NCI-H146 (cell line): Measurements from ENCODE around the gene MYBPH.
A peak's percentile ranks its signal among the peaks of the same experiment; 100 is the strongest.

Source experiments
- DNase-seq: peaks from one replicate; lab custom pipeline; 2025; lab: John Stamatoyannopoulos, UW

MYBPH gene

DNA sequence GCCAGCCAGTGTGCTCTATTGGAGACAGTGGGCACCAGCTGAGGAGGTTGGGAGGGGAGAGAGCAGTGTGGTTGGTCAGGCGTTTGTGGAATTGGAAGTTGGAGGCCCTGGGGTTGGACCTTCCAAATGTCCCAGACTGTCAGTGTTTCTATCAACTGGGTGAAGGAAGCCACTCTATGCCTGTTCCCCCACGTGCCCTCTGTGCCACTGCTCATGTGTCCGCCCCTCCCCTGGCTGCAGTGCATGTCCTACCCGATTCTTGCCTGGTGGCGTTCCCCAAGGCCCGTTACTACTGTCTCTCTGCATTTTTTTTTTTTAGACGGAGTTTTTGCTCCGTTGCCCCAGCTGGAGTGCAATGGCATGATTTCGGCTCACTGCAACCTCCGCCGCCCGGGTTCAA lies 27.0 kb downstream of the MYBPH start:
- no peak for DNase-seq

DNA sequence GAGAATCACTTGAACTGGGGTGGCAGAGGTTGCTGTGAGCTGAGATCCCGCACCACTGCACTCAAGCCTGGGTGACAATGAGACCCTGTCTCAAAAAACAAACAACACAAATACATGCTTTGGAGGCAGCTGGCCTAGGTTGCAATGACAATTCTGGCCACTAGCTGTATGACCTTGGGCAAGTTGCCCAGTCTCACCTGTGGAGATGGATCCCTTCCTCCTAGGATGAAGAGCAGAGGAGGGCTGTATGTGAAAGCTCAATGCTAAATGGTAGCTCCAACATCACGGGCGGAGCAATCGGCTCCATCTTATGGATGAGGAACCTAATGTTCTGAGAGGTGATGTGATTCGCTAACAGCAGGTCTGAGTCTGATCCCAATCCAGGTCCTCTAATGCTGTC lies 27.5 kb downstream of the MYBPH start:
- peak; percentile 53 for DNase-seq

DNA sequence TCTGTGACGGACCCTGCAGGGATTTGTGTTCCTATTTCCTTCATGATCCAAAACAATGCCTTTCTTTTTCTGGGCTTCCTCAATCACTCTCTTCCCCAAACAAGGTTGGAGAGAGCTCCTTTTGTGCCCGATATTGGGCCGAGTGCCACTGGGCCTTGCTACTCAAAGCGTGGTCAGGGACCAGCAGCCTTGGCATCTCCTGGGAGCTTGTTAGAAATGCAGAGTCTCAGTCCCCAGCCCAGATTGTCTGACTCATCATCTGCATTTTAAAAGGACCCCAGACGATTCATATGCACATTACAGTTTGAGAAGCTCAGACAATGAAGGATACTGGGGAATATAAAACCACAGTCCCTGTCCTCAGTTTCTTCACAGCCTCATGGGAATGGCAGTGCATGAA lies 28.2 kb downstream of the MYBPH start:
- DNase-seq: no peak

DNA sequence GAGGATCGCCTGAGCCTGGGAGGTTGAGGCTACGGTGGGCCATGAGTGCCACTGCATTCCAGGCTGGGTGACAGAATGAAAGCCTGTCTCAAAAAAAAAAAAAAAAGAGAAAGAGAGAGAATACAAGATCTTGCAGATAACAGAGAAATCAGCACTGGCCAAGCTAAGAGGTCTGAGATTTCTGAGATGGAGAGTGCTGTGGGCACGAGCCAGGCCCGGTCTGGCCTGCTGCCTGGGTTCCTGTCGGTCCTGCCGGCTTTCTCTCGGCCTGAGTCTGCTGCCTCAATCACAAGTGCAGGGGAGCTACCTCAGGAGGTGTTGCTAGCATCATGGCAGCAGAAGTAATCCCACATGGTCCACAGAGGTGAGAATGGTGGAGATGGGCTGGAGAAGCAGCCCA lies 29.1 kb downstream of the MYBPH start:
- DNase-seq: no peak

DNA sequence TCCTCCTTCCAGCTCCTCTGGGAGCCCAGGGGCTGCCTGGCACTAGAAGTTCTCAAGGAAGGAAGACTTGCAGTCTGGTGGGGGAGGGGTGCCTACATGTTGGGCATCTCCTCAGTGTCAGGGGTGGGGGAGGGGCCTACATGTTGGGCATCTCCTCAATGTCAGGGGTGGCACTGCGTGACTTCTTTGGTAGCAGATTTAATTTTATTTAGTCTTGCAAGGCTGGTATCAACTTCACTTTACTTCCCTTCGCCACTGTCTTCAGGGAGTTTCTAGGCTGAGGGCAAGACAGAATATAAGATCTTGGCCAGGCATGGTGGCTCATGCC lies 29.6 kb downstream of the MYBPH start:
- DNase-seq: no peak

DNA sequence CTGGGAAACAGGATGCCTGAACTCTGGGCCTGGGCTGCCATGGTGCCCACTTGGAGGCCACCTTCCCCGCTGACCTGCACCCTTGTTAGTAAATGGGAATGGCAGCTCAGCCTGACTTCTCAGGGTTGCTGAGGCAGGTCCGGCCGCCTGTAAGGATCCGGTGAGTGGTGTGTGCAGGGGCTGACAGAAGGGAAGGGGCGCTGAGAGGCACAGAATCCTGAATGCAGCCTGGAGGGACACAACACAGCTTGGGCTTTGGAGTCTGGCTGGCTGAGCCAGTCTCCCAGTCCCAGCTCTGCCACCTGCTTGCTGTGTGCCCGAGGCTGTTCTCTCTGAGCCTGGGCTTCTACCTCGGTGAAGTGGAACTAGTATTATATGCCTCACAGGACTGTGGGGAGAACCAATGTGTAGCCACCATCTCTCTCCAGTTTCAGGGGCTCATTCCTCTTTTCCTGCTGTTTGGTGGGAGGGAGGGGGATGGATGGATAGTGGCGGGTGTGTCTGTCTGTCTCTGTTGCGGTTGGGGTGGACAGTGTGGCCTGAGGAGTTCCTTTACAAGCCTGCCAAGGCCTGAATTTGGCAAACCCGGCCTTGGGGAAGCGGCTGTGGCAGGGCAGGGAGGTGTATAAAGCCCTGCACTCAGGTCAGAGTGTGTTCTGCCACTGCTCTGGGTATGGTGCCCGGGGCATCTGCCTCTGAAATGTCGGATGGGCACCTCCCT lies 30.1 kb downstream of the MYBPH start:
- no peak for DNase-seq

DNA sequence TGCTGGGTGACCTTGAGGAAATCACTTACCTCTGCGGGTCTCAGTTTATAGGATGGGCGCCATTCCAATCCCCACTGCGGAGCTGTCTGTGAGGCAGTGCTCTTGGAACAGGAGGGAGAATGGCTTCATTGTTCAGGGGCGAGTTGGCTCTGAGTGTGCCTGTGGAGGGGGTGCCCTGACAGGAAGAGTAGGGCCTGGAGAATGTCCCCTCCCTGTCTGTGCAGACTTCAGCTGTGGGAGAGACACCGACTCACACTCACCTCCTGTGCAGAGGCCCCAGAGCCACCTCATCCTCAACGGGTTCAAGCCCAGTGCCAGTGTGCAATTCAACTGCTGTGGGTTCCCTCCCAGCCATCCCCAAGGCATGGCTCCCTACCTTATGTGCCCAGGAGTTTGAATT lies 31.0 kb downstream of the MYBPH start:
- DNase-seq: no peak

DNA sequence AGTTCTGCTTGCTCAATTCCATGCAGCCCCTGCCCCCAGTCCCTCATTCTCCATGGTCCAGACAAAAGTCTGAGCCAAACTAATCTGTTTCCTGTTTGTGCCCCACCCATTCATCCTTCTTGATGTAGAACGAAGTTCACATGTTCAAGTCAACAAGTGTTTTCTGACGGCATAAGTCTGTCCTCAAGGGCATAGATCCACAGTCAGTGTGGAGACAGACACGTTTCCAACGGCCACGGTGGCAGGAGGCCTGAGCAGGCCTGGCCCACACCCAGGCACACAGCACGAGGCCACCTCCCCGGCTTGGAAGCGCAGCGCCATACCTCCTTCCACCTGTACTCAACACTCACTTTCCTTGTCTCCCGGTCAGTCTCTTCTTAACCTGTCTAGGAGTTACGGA lies 32.0 kb downstream of the MYBPH start:
- no peak for DNase-seq

DNA sequence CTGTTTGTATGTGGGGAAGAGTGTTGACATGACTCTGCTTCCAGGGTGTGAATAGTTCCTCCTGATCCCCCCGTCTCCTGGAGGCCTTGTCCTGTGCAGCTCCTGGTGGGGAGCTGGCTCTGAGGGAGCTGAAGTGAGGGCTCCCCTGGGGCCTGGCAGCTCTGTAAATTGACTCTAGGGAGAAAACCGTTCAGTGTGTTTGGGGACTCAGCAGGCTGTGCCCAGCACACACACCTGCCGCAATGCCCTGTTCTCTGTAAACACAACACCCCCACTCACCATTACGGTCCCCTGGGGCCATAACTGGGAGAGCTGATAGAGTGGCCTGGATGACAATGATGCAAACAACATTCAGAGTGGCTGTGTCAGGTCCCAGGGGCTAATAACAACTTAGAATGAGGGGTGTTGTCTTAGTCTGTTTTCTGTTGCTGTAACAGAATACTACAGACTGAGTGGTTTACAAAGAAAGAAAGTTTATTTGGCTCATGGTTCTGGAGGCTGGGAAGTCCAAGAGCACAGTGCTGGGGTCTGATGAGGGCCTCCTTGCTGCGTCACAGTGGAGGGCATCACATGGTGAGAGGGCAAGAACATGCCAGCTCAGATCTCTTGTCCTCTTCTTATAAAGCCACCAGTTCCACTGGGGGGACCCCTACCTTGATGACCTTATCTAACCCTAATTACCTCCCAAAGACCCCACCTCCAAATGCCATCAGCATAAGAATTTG lies 32.8 kb downstream of the MYBPH start:
- DNase-seq: peak; percentile 96

DNA sequence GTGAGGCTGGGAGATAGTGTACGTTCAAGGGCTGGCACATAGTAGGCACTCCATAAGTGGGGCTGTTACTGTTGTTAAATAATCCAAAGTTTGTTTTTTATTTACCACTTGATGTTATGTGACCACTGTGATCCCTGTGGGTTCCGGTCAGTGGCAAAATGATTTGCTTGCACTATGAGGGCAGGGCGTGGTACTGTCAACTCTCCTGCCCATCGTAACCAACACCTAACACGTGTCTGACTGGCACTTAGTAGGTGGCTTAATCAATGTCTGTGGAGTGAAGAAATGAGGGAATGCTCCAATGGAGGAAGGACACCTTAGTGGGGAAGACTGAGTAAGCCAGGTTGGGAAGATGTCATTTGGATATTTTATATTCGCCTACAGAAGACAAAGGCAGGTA lies 33.5 kb downstream of the MYBPH start:
- no peak for DNase-seq

DNA sequence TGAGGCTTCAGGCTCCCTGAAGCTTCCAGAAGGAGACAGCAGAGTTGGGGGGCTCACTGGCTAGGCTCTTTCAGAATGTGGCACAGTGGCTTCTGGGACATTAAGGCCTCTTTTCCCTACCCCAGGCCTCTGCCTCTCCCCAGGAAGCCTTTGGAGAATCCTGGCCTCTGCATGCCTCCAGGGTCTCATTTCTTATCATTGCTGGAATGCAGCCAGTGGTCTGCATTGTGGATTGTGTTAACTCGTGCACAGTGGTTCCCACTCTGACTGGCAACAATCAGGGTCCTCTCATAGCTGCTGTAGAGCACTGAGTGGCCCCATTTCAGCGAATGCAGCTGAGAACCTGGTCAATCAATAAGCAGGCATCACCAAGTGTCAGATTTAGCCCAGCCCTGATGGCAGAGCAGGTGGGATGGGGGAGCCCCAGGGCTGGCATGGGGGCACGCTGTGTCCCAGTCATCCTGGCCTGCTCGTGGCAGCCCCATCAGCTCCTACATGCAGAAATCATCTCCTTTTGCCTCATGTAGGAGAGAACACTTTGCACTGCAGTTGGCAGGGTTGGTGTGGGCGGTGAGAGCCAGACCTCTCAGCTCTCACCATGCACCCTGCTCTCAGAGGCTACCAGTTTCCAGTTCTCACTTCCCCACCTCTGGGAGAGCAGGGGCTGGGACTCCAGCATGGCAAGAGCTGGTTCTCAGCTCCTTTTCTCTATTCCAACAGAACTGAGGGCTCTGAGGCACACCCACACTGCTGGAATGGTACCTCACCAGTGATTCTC lies 34.7 kb downstream of the MYBPH start:
- no peak for DNase-seq

DNA sequence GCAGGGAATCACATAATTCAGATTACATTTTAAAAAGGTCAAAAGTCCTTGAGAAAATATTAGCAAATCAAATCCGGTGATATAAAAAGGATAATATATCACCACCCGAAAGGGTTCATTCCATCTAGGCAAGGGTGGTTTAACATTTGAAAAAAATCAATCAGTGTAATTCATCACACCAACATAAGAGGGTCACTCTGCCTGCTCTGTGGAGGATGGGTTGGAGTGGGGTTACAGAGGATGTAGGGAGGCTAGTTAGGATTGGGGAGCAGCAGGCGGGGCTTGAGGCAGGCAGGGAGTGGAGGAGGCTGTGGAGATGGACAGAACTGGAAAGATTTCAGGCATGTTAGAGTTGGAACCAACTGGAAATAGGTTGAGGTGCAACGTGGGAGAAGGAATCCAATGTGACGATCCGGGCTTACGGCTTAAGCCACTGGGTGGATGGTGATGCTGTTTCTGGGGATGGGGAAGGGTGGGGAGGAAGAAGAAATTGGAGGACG lies 35.6 kb downstream of the MYBPH start:
- no peak for DNase-seq

DNA sequence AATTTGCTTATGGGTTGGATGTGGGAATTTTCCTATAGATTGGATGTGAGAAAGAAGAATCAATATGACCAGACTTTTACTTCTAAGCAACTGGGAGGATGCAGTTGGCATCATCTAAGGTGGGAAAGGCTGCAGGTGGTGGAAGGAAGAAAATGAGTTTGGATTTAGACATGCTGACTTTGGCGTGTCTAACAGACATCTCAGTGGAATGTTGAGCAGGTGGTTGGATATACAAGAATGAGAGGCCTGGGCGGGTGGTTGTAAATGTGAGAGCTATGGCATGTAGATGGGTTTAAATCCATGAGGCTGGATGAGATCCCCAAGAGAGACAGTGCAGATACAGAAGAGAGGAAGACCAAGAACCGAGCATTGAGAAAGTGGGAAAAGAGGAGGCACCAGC lies 37.6 kb downstream of the MYBPH start:
- DNase-seq: no peak

DNA sequence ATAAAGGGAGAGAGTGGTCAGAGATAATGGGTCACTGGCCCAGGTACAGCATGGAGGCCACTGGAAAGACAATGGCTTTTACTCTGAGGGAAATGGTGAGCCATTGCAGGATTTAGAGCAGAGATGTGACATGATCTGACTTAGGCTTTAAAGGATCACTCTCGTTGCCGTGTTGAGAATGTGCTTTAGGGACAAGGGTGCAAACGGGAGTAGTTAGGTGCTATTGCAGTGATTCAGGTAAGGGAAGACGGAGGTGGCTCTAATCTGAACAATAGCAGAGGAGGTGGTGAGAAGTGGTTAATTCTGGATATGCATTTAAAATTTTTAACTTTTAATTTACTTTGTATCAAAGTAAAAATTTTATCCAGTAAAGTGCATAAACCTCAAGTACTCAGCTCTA lies 38.3 kb downstream of the MYBPH start:
- no peak for DNase-seq

DNA sequence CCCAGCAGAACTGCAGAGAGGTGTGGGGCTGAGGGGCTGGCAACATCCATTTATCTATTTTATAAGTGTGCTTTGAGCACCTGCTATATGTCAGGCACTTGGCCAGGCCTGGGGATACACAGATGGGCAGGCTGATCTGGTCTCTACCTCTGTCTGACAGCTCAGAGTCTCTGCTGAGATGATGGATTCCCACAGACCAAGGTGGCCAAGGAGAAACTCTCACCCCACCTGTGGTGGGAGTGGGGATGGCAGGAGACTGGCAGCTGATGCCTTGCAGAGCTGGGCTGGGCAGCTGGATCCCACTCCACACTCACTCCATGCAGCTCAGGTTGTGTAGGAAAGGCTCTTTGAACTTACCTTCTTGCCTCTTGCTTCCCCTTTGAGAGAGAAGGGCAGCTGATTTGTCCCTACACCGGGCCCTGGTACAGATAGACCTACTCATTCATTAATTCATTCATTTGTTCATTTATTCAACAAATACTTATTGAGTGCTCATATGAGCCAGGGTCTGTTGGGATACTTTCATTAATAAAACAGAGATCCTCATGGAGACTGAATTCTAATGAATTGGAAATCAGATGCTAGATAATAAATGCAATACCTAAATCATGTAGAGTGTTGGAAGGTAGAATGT lies 39.1 kb downstream of the MYBPH start:
- DNase-seq: no peak

DNA sequence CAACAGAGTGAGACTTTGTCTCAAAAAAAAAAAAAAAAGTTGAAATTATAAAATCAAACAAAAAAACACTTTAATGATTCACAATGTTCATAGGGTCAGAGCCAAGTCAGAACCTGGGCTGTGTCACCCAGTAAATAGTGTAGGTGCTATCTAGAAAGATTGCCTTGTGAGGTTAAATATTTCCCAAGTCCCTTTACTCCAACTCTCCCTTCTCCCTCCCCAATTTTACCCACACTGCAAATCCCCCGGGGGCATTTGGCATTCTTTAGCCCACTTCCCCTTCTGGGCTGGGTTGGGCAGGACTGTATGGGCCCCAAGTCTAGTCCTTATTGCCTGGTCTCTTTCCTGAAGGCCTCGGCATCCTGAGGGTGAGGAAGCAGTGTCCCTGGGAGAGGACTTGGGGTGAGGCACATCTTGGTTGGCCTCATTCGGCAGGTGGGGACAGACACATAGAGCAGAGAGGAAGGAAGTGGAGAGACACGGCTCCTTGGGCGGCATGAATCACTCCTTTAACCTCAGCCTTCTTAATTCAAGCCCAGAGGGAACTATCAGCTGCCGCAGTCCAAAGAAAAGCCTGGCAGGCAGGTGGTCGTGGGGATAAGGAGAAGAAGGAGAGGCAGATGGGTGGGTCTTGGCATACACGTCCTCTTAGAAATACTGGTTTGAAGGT lies 39.9 kb downstream of the MYBPH start:
- DNase-seq: no peak

DNA sequence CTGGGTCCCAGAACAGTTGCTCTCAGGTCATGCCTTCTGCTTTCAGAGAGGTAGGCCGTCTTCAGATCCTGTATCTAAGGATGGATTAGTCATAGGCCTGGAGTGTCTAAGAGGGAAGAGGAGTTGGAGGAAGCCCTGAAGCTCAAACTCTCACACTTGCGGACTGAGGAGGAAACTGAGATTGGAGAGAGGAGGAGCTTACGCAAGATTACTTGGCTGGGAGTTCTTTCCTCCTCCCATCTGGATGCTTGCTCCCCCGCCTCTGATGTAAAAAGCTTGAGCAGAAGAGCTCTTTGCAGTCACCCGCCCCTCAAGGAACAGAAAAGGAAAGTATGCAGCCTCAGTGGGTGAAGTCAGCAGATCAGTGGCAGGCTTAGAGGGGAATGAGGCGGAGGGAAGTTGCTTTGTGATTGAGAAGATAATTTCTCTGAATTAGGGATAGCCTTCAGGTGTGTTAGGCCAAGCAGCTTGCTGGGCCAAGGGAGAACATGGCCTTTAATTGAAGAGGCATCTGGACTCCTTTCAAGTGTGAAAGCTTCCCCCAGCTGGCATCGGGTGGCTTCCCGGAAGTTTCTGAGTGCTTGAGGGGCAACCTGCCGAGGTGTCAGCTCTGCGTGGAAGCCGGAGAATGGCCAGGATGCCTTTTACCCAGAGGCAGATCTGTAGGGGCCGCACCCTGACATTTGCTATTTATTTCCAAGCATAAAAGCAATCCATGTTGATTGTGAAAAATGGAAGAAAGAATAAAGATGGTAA lies 41.5 kb downstream of the MYBPH start:
- DNase-seq: no peak

DNA sequence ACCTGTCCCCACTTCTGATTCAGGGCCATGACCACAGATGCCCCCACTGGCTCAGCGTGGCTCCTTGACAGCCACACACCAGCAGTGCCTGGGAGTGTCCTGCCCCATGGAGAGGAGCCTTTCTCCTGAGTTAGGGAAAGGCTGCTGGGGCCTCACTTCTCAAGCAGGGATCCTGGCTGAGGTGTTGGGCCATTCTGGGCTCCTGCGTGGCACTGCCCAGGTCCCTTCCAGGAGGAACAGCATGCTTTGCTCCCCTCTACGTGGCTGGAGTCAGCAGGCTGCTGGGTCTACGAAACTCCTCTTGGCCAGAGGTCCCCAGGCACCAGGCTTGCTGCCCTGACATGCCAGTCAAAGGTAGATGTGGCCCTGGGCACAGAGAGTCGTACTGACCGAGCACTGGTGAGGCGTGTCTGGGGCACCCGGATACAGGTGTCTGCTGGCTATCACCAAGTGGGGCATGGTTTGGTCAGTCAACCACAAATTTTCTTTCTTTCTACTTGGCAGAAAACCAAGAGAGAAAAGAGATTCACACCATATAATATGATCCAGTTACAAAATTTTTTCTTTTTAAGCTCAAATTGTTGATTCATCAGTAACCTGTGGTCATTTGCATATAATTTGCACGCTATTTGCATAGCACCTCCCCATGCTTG lies 44.0 kb downstream of the MYBPH start:
- DNase-seq: no peak

DNA sequence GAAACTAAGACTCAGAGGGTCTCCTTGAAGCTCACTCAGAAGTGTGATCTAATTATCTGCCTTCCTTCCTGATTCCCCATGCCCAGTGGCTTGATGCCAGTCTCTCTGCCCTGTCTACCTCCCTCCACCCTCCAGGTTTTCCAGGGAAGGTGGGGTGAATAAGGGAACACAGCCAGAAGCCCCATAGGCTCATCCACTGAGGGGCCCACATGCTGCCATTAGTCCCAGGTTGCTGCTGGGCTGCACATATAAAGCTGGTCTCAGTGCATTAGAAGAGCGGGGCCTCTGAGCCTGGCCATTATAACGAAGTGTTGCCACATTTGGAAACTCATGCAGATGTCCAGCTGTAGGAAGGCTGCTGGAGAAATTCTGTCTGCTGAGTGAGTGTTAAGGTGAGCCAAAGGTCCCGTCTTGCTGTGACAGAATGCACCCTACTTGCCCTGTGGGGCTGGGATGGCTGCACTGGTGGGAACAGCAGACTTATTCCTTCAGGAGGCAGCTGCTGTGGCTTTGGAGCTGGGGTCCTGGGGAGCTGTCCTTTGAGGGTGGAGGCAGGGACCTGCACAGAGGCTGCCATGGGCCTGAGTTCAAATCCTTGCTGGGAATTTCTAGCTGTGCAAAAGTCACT lies 45.2 kb downstream of the MYBPH start:
- DNase-seq: no peak

DNA sequence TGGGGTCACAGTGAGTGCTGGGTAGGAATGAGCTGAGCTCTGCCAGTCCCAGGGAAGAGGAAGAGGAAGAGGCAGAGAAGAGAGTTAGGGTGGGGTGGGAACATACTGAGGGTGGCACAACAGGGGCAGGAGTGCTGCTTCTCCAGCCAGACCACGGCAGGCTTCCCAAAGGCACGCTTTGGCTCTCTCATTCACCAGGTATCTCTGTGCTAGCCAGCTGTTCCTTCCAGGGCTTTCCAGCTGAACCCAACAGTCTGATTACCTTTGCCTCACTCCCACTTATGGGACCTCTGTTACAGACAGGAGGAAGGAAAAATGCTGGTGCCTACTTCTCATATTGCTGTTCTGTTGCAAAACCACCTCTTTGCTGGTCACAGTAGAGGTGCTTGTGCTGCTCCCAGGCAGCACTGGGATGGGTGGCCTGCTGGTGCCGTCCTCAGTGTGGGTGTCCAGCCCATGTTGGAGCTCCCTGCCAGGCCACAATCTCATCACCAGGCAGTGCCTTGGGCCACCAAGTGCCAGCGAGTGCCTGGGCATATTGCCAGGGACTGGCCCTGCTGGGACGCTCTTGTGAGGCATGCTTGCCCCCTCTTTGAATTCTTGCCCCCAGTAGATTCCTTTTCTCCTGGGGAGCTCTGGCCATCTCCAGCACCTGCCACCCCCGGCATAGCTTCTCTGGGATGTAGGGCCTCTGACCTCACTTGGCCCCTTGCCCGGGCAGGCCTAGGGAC lies 46.0 kb downstream of the MYBPH start:
- DNase-seq: no peak
